GM18505 (cell line): ENCODE measurements around the gene INCA1.

Source experiments
- ATAC-seq: cut with Tn5 transposase; IDR thresholded peaks from one replicate; pipeline ENCODE4 v1.9.1; 2021; ENCODE audit not compliant: unreplicated experiment
- POLR2A ChIP-seq: IDR thresholded peaks from 4 replicates; pipeline ENCODE4 v1.6.1; 2011; ENCODE audit warnings: borderline replicate concordance; ENCODE audit not compliant: insufficient read depth, insufficient read length; ENCODE audit errors: extremely low read depth

Gene INCA1

GRCh38 chr17:4970273-4970672 lies 27.0 kb downstream of the INCA1 start:
- TF ChIP-seq POLR2A, result no peak

GRCh38 chr17:4969551-4970173 lies 27.7 kb downstream of the INCA1 start:
- no peak for ATAC-seq
- peak; percentile 4 for TF ChIP-seq POLR2A

More at GRCh38 chr17:4970273-4970672, 27.0 kb downstream of the INCA1 start:
- no peak for ATAC-seq

- ATAC-seq, result no peak
- no peak for TF ChIP-seq POLR2A
These were observed 28.2 kb downstream of the INCA1 start for GRCh38 chr17:4969047-4969550.

GRCh38 chr17:4968486-4969046 lies 28.8 kb downstream of the INCA1 start:
- ATAC-seq, result no peak
- no peak for TF ChIP-seq POLR2A

GRCh38 chr17:4967539-4968485 lies 29.5 kb downstream of the INCA1 start, which contains the start of gene SPAG7:
TSS of gene SPAG7 (minus strand) at chr17:4967817. CDS start at chr17:4967804, 13 bp downstream.
- TF ChIP-seq POLR2A, result peak; percentile 92
- peak; percentile 65 for ATAC-seq

- TF ChIP-seq POLR2A, result no peak
- peak; percentile 71 for ATAC-seq
These were observed 30.3 kb downstream of the INCA1 start for GRCh38 chr17:4966844-4967538.

GRCh38 chr17:4965311-4965986 lies 31.9 kb downstream of the INCA1 start:
- no peak for TF ChIP-seq POLR2A
- no peak for ATAC-seq

- ATAC-seq, result no peak
- TF ChIP-seq POLR2A, result no peak
These were observed 36.9 kb downstream of the INCA1 start for GRCh38 chr17:4960279-4960922.

GRCh38 chr17:4959261-4959965 lies 37.9 kb downstream of the INCA1 start:
- ATAC-seq, result no peak
- TF ChIP-seq POLR2A, result no peak

GRCh38 chr17:4958102-4958501 lies 39.2 kb downstream of the INCA1 start:
- no peak for TF ChIP-seq POLR2A
- no peak for ATAC-seq

- TF ChIP-seq POLR2A, result no peak
- ATAC-seq, result no peak
These were observed 40.7 kb downstream of the INCA1 start for GRCh38 chr17:4956493-4957061.
